LoVo (cell line): ENCODE data around the gene CLEC4G.

Experiments used
- DNase-seq: peaks from one replicate; pipeline ENCODE4 v3.0.0-alpha.2; 2016; ENCODE audit warnings: low spot score

CLEC4G gene

GRCh38 chr19:7722231-7722651, 9.7 kb downstream of the CLEC4G start:
- DNase-seq = no peak

GRCh38 chr19:7720351-7720750, 11.6 kb downstream of the CLEC4G start:
- no peak for DNase-seq

- no peak for DNase-seq
Observed at GRCh38 chr19:7718668-7719067, 13.2 kb downstream of the CLEC4G start.

GRCh38 chr19:7716762-7717161, 15.1 kb downstream of the CLEC4G start:
- DNase-seq = no peak

GRCh38 chr19:7715671-7716070, 16.2 kb downstream of the CLEC4G start:
- no peak for DNase-seq

GRCh38 chr19:7710616-7711015, 21.3 kb downstream of the CLEC4G start:
- DNase-seq = no peak

- no peak for DNase-seq
Observed at GRCh38 chr19:7709932-7710460, 21.9 kb downstream of the CLEC4G start.

- no peak for DNase-seq
Observed at GRCh38 chr19:7706955-7707456, 24.9 kb downstream of the CLEC4G start.

- DNase-seq = no peak
Observed at GRCh38 chr19:7706188-7706954, 25.5 kb downstream of the CLEC4G start.

GRCh38 chr19:7705387-7706187, 26.3 kb downstream of the CLEC4G start:
- DNase-seq = no peak

GRCh38 chr19:7704280-7705060, 27.4 kb downstream of the CLEC4G start:
- DNase-seq = no peak

- no peak for DNase-seq
Observed at GRCh38 chr19:7703332-7703731, 28.6 kb downstream of the CLEC4G start.

GRCh38 chr19:7701654-7702457, 30.1 kb downstream of the CLEC4G start, which contains the start of gene FCER2:
FCER2 (minus strand) TSS chr19:7702131; CDS start chr19:7699760, 2,371 bp downstream.
- no peak for DNase-seq

GRCh38 chr19:7701049-7701653, 30.8 kb downstream of the CLEC4G start:
- DNase-seq = no peak

GRCh38 chr19:7699417-7700401, 32.2 kb downstream of the CLEC4G start:
- DNase-seq = peak; percentile 13

- DNase-seq = no peak
Observed at GRCh38 chr19:7699003-7699402, 32.9 kb downstream of the CLEC4G start.

GRCh38 chr19:7698583-7698982, 33.3 kb downstream of the CLEC4G start:
- DNase-seq = no peak

GRCh38 chr19:7697721-7698287, 34.1 kb downstream of the CLEC4G start:
- DNase-seq = no peak

GRCh38 chr19:7694499-7694898, 37.4 kb downstream of the CLEC4G start:
- DNase-seq = no peak
